Suppressor macrophage treated with lipopolysaccharide for 1 hour (primary cell): Measurements from ENCODE around the gene PRTFDC1.

Experiments
- DNase-seq, 3 donors: peaks; one replicate each; pipeline ENCODE4 v3.0.0-alpha.2; 2020 to 2022

PRTFDC1 gene

GRCh38 chr10:24871011-24871935 lies 81.1 kb downstream of the PRTFDC1 start:
- DNase-seq: peak in 1 of 3 donors; percentile 48

GRCh38 chr10:24869354-24870015 lies 82.9 kb downstream of the PRTFDC1 start:
- no peak for DNase-seq

GRCh38 chr10:24866604-24867583 lies 85.5 kb downstream of the PRTFDC1 start:
- peak; percentile 88 to 97 (median 89) for DNase-seq

DNA sequence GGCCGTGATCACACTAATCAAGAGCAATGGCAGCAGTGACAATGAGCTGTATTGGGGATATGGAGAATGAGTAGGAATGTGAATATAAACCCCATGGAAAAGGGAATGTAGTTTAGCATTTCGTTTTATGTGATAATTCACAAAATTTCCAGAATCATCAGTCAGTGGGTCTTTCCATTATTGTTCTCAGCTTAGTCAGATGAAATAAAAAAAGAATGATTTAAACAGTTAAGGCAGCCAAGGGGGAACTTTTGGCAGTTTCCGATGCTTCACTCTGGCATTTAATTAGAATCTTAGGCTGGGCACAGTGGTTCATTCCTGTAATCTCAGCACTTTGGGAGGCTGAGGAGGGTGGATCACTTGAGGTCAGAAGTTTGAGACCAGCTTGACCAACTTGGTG lies 86.6 kb downstream of the PRTFDC1 start:
- peak; percentile 39 to 84 (median 51) for DNase-seq

DNA sequence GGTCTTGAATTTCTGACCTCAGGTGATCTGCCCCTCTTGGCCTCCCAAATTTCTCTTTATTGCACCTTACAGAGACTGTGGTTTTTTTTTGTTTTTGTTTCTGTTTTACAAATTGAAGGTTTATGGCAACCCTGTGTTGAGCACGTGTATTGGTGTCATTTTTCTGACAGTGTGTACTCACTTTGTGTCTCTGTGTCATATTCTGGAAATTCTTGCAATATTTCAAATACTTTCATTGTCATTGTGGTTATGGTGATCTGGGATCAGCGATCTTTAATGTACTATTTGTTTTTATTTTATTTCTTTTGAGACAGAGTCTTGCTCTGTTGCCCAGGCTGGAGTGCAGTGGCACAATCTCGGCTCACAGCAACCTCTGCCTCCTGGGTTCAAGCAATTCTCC lies 89.8 kb downstream of the PRTFDC1 start:
- DNase-seq: no peak

GRCh38 chr10:24858288-24859270 lies 93.8 kb downstream of the PRTFDC1 start:
- no peak for DNase-seq

- no peak for DNase-seq
Observed at GRCh38 chr10:24857031-24857725, 95.2 kb downstream of the PRTFDC1 start.

DNA sequence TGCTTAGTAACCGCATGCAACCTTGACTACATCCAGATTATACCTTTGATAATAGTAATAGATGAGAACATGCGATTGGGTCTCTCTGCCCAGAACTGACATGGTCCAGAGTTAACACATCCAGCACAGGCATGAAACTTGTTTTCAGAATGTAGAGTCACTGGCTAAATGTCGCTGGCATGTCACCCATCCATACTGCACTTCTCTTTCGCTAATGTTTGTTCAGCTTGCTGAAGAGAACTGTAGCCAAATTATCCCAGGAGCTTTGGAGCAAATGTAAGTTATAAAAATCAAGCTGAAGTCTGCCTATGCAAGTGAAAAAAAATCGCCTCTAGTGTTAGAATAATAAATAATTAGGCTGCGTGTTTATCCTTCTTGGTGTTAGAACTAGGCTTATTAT lies 98.2 kb downstream of the PRTFDC1 start:
- no peak for DNase-seq

DNA sequence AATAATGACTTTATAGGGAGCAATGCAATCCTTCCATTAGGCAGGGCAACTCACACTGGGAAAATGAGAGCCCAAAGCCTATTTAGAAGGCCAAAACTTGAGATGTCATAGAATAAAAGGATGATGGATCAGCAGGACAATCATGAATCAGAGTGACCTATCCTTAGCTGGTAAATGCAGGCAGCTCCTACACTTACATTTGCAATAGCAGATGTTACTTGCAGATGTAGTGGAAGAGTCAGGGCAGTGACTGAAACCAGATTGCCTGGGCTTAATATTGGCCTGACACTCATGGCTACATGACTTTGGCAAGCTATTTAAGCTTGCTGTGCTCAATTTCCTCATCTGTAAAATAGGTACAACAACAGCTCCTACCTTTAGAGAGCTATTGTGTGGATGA lies 98.7 kb downstream of the PRTFDC1 start:
- no peak for DNase-seq

DNA sequence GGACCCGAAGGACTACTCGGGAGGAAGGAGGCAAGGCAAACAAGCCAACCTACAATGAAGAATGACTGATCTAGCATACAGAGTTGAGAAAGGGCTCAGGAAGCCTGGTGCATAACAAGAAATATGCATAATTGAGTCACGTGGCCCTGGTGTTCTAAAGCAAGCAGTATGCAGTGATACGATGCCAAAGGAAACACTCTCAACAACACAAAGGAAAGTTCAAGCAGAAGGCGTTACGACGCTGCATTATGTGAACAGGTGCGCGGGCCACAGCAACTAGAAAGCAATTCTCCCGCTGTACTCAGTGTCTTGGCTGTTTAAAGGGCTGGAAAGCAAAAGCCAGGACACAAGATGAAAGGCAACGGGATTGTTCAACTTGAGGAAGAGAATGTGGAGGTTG lies 100.8 kb downstream of the PRTFDC1 start:
- no peak for DNase-seq

GRCh38 chr10:24850727-24851296 lies 101.6 kb downstream of the PRTFDC1 start:
- DNase-seq: no peak

DNA sequence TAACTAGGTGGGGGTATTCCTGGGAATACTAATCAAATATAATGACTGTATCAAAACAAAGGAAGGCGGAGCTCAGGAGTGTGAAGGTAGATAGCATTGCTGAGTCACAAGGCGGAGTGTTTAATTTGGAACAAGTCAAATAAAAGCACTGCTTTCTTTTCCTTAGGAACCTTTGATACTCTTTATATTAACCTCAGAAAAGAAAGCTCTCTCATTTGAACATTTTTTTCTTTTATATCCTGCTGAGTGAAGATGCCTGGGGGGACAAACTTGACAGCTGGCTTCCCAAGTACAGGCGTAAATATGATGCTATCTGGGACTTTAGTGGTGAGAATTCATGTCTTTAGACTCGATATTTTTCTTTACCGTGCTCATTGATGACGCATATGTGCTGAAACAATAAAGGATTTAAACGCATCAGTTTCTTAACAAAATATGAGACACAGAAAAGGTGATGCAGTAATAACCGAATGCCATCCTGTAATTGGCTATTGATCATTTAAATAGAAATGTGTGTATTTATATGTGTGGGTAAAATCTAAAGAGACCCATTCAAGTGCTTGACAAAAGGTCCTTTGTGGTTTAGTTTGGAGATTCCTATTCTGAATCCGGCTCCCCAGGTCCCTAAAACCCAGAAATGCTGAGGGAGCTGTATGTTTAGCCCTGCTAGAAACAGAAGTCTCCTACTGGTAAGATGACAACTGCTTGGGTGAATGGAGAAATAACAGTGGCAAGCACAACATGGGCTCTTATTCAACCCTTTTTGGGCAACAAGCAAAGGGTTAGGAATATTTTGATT lies 102.7 kb downstream of the PRTFDC1 start:
- no peak for DNase-seq

GRCh38 chr10:24849051-24849450 lies 103.4 kb downstream of the PRTFDC1 start:
- no peak for DNase-seq

GRCh38 chr10:24848195-24848594 lies 104.2 kb downstream of the PRTFDC1 start:
- no peak for DNase-seq

GRCh38 chr10:24847112-24848070 lies 105.0 kb downstream of the PRTFDC1 start:
- no peak for DNase-seq

- no peak for DNase-seq
Observed at GRCh38 chr10:24844742-24845141, 107.7 kb downstream of the PRTFDC1 start.

- no peak for DNase-seq
Observed at GRCh38 chr10:24843256-24843655, 109.2 kb downstream of the PRTFDC1 start.

DNA sequence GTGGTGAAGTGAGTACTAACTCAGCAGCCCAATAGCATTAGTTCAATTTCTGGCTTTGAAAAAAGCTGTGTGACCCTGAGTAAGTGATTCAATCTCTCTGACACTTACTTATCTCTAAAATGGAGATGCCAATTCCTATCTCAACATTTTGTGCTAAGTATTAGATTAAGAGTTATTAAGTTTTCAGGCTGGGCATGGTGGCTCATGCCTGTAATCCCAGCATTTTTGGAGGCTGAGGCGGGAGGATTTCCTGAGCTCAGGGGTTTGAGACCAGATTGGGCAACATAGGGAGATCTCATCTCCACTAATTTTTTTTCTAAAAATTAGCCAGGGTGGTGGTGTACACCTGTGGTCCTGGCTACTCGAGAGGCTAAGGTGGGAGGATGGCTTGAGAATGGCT lies 109.5 kb downstream of the PRTFDC1 start:
- no peak for DNase-seq

DNA sequence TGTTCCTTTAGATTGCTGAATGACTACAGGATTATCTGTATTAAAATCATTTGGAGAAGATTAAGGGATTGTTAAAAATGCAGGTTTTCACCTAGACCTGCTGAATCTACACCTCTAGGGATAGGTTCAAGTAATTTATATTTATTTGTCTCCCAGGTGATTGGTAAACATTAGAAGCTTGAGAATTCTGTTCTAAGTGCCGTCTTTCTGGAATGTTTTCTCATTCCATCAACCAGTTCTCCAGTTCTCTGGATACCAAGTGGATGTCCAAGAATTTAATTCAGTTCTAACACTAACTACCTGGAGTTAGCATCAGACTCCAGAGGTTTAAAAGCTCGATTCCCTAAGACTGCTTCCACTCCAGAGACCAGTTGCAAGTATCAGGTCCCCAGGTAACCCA lies 110.9 kb downstream of the PRTFDC1 start:
- no peak for DNase-seq
